Esophagus squamous epithelium (tissue), 4 donors: ENCODE measurements around the gene MBD4.

Experiments
- CTCF ChIP-seq, 6 experiments: fragments of 450-650 bp in 4 of 6; fragments of 200-600 bp in 2 of 6; sonication (generic) in 2 of 6; IDR thresholded peaks; one replicate each; pipeline ENCODE4 v1.5.1; 2016 to 2019; ENCODE audit warnings: antibody characterized with exemption in 6 of 6, mild to moderate bottlenecking in 4 of 6, moderate library complexity in 4 of 6
- POLR2A ChIP-seq, 4 donors: fragments of 450-650 bp; IDR thresholded peaks; one replicate each; pipeline ENCODE4 v1.6.1; 2017; ENCODE audit warnings: antibody characterized with exemption in 4 of 4, mild to moderate bottlenecking in 4 of 4, moderate library complexity in 3 of 4

GRCh38 chr3:129469026-129469425 lies 29.3 kb upstream of the MBD4 start:
- TF ChIP-seq CTCF (IDR thresholded peaks at IDR 0.05) (no peak), POLR2A (IDR thresholded peaks at IDR 0.05) (no peak)
